Mammary epithelial cell (primary cell): ENCODE data around the gene TRMT44.

Experiments
- EZH2 ChIP-seq: IDR thresholded peaks from 2 replicates; pipeline ENCODE4 v1.6.1; 2012; ENCODE audit warnings: low read length, inconsistent platforms, borderline replicate concordance
- TF ChIP-seq, protein P1 (sequence below), 2 donors: IDR thresholded peaks in 1 of 2; conservative IDR thresholded peaks in 1 of 2; 2 replicates each; pipeline ENCODE4 v1.5.1; 2011 to 2012; ENCODE audit warnings: inconsistent platforms in 2 of 2, low read length in 2 of 2, mild to moderate bottlenecking in 2 of 2, control low read depth in 1 of 2, low read depth in 1 of 2; ENCODE audit not compliant: insufficient read depth in 1 of 2; ENCODE audit errors: extremely low read depth in 1 of 2

- TF ChIP-seq, protein P1, sequence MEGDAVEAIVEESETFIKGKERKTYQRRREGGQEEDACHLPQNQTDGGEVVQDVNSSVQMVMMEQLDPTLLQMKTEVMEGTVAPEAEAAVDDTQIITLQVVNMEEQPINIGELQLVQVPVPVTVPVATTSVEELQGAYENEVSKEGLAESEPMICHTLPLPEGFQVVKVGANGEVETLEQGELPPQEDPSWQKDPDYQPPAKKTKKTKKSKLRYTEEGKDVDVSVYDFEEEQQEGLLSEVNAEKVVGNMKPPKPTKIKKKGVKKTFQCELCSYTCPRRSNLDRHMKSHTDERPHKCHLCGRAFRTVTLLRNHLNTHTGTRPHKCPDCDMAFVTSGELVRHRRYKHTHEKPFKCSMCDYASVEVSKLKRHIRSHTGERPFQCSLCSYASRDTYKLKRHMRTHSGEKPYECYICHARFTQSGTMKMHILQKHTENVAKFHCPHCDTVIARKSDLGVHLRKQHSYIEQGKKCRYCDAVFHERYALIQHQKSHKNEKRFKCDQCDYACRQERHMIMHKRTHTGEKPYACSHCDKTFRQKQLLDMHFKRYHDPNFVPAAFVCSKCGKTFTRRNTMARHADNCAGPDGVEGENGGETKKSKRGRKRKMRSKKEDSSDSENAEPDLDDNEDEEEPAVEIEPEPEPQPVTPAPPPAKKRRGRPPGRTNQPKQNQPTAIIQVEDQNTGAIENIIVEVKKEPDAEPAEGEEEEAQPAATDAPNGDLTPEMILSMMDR (conservative IDR thresholded peaks at IDR 0.05 in 1 of 2, IDR thresholded peaks at IDR 0.05 in 1 of 2; ENCODE audit: extremely low read depth in 1 of 2, insufficient read depth in 1 of 2, low read depth in 1 of 2, low read length in 2 of 2) = no peak
- TF ChIP-seq EZH2 = no peak
Measured at GRCh38 chr4:8475751-8476575, 35.4 kb downstream of the TRMT44 start.
